PC-3 (cell line): Measurements from ENCODE around the gene TRPV5.

ENCODE experiments used
- EZH2 ChIP-seq: fragments of 300-600 bp; sonication (generic); IDR thresholded peaks from one replicate; pipeline ENCODE4 v1.6.1; 2017; ENCODE audit warnings: antibody characterized with exemption, mild to moderate bottlenecking, low read length; ENCODE audit not compliant: unreplicated experiment
- EZH2phosphoT487 ChIP-seq: fragments of 300-600 bp; sonication (generic); IDR thresholded peaks from 2 replicates; pipeline ENCODE4 v1.6.1; 2018; ENCODE audit warnings: mild to moderate bottlenecking, antibody characterized with exemption, low read length, borderline replicate concordance
- TF ChIP-seq, protein P1 (sequence below): fragments of 300-600 bp; sonication (generic); conservative IDR thresholded peaks from 2 replicates; pipeline ENCODE4 v1.5.1; 2017; ENCODE audit warnings: antibody characterized with exemption, low read depth, mild to moderate bottlenecking, low read length

DNA sequence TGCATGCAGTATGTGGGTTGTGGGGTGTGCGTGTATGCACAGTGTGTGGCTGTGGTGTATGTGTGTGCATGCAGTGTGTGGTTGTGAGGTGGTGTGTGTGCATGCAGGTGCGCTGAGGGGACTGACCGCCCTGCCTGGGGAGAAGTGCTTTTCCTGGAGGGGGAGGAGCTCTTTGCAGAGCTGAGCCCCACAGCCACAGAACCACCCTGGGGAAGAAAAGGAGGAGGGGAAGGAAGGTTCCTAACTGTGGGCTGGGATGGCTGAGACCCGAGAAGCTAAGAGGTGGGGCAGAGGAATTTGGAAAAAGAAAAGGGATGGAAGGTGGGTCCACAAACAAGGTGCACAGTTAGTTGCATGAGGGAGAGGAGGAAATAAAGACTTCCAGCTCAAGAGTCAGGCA is at the start of gene TRPV5:
- TF ChIP-seq, protein P1, sequence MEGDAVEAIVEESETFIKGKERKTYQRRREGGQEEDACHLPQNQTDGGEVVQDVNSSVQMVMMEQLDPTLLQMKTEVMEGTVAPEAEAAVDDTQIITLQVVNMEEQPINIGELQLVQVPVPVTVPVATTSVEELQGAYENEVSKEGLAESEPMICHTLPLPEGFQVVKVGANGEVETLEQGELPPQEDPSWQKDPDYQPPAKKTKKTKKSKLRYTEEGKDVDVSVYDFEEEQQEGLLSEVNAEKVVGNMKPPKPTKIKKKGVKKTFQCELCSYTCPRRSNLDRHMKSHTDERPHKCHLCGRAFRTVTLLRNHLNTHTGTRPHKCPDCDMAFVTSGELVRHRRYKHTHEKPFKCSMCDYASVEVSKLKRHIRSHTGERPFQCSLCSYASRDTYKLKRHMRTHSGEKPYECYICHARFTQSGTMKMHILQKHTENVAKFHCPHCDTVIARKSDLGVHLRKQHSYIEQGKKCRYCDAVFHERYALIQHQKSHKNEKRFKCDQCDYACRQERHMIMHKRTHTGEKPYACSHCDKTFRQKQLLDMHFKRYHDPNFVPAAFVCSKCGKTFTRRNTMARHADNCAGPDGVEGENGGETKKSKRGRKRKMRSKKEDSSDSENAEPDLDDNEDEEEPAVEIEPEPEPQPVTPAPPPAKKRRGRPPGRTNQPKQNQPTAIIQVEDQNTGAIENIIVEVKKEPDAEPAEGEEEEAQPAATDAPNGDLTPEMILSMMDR: no peak
- TF ChIP-seq EZH2: no peak
- TF ChIP-seq EZH2phosphoT487: no peak
